NCI-H774 (cell line): ENCODE data around the gene RNF115.

Experiments
- DNase-seq: peaks from one replicate; lab custom pipeline; 2025; lab: John Stamatoyannopoulos, UW

RNF115 gene

GRCh38 chr1:145701306-145701862, 122.5 kb downstream of the RNF115 start:
- no peak for DNase-seq

- no peak for DNase-seq
Observed at GRCh38 chr1:145696630-145696960, 127.3 kb downstream of the RNF115 start.

- DNase-seq: no peak
Observed at GRCh38 chr1:145695821-145696629, 127.9 kb downstream of the RNF115 start.

- DNase-seq: no peak
Observed at GRCh38 chr1:145692785-145693443, 131.0 kb downstream of the RNF115 start.

- no peak for DNase-seq
Observed at GRCh38 chr1:145690587-145691558, 133.0 kb downstream of the RNF115 start.

GRCh38 chr1:145689922-145690321, 134.0 kb downstream of the RNF115 start:
- DNase-seq: no peak

GRCh38 chr1:145688924-145689323, 135.0 kb downstream of the RNF115 start:
- DNase-seq: no peak
